Coronary artery (tissue), 2 donors: ENCODE data around the gene GOLGA5.
A peak's percentile ranks its signal among the peaks of the same experiment; 100 is the strongest.
"Not testable (repeated sequence)": the region's sequence is repeated elsewhere in the genome, so short reads cannot be mapped to it uniquely, and the experiment has no call there.

Source experiments
- DNase-seq: peaks from one replicate; pipeline ENCODE4 v3.0.0-alpha.2; 2017; ENCODE audit warnings: low spot score
- H3K27ac ChIP-seq, 2 donors: fragments of 200-600 bp; sonication (generic); one replicate each; pipeline ENCODE4 v1.5.1; 2016 to 2019
- H3K4me3 ChIP-seq: fragments of 200-600 bp; sonication (generic); 2 replicates; pipeline ENCODE4 v1.5.1; 2016; ENCODE audit warnings: mild to moderate bottlenecking, moderate library complexity
- CTCF ChIP-seq: fragments of 200-600 bp; sonication (generic); IDR thresholded peaks from one replicate; pipeline ENCODE4 v1.5.1; 2019; ENCODE audit warnings: antibody characterized with exemption

GOLGA5 gene

GRCh38 chr14:92793709-92794546 is at the start of gene GOLGA5:
Gene GOLGA5 (plus strand): TSS chr14:92794305. CDS start chr14:92797438, 3,133 bp downstream.
- no peak for TF ChIP-seq CTCF
- Histone ChIP-seq H3K27ac (peak within 1 kb of the TSS; percentile 86 to 87), H3K4me3 (peak within 1 kb of the TSS; percentile 82)
- peak; percentile 99 for DNase-seq

DNA sequence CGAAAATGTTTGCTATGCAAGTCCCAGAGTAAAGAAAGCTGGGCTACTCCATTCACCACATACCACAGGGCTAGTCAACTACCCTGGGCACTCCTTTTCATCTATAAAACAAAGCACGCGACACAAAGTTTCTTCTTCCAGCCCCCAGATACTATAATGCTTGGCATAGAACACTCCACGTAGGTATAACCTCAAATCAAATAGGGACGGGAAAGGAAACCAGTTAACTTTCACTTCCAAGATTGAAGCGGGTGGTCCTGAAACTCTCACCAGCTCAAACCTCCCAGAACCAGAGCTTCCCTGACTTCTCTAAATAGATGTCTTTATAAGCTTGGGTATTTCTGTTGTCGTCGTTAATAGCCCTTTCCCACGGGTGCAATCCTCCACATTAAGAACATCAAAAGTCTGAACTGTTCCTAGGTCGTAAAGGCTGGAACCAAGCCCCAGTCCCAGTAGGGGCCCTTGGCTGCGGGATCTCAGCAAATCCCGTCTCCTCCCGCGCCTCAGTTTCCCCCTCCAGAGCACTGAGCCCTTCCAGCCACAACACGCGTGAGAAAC is 46.3 kb upstream of the GOLGA5 start:
- Histone ChIP-seq H3K4me3 (peak overlapping the region; percentile 79), H3K27ac (peak overlapping the region; percentile 92)
- no peak for TF ChIP-seq CTCF
- no peak for DNase-seq

DNA sequence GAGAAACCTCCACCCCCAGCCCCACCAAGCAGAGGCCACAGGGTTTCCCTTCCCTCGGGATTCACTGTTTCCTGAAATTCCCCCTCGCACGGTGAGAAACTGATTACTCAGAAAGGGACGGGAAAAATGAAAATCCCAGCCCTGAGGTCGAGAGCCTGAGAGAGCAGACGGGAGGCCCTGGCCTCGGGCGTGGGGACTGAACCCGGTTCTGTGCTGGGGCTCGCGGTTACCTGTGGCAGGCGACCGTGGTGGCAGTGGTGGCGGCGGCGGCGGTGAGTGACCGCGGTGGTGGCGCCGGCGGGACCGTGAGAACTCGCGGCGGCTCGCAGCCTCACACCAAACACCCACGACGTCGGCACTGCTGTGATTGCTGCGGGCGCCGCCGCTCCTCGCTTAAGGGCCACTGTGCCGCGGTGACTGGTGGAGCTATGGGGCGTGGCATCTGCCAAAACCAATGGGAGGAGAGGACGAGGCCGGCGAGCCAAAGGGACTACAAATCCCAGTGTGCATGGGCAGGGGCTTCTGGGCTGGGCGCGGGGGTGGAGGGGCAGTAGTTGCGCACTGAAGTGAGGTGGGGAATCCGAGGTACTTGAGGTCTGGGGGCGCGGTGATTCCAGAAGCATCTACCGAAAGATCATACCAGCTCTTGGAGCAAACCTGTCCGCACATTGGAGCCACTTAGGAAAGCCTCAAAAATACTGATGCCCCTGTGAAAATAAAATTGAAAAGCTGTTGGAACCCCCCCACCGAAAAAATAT is 45.7 kb upstream of the GOLGA5 start, which contains the start of gene LGMN:
Gene LGMN, minus strand, starts transcription at position 369 of the 758 bp plus-strand sequence. CDS start 15,841 bp downstream, outside the sequence.
- DNase-seq = peak; percentile 98
- Histone ChIP-seq H3K4me3 (peak within 1 kb of the TSS; percentile 79), H3K27ac (peak within 1 kb of the TSS; percentile 92)
- no peak for TF ChIP-seq CTCF

- not testable (repeated sequence) for DNase-seq
- Histone ChIP-seq H3K27ac (peak overlapping the region; percentile 43 to 63), H3K4me3 (peak overlapping the region; percentile 44)
Observed at GRCh38 chr14:92750222-92750728, 43.8 kb upstream of the GOLGA5 start.

GRCh38 chr14:92750994-92751400 is 43.1 kb upstream of the GOLGA5 start:
- no peak for DNase-seq
- Histone ChIP-seq H3K27ac (peak overlapping the region; percentile 43 to 63), H3K4me3 (peak overlapping the region; percentile 44)
- TF ChIP-seq CTCF = no peak

- TF ChIP-seq CTCF = no peak
- no peak overlapping the region for H3K4me3 ChIP-seq
- H3K27ac ChIP-seq = peak overlapping the region in 1 of 2 donors; percentile 43
- DNase-seq = no peak
Observed at GRCh38 chr14:92751819-92752218, 42.3 kb upstream of the GOLGA5 start.

- H3K27ac ChIP-seq = peak overlapping the region in 1 of 2 donors; percentile 31
- TF ChIP-seq CTCF = no peak
- H3K4me3 ChIP-seq = no peak overlapping the region
- DNase-seq = no peak
Observed at GRCh38 chr14:92753250-92753649, 40.9 kb upstream of the GOLGA5 start.
